Measurements from ENCODE around the gene TPM3.
A peak's percentile ranks its signal among the peaks of the same experiment; 100 is the strongest.

TPM3 gene

GRCh38 chr1:154158307-154159125, 33.4 kb downstream of the TPM3 start:
- Histone ChIP-seq H3K18ac (ENCODE audit: low read length) (no peak overlapping the region), H3K27me3 (ENCODE audit: insufficient read depth, low read length) (no peaks in the 10 kb centered on the region), H3K4me1 (ENCODE audit: control insufficient read depth in 1 of 2, insufficient read depth in 2 of 2, low read length in 2 of 2) (no peaks in the 10 kb centered on the region), H3K4me2 (ENCODE audit: low read length) (no peak overlapping the region), H2BK5ac (ENCODE audit: low read depth, low read length, poor library complexity) (no peak overlapping the region), H3K4ac (ENCODE audit: low read depth, low read length) (no peak overlapping the region), H3K9me3 (ENCODE audit: insufficient read depth, low read depth, low read length) (no peaks in the 10 kb centered on the region), H3K23ac (ENCODE audit: low read length) (no peak overlapping the region), H2AFZ (ENCODE audit: insufficient read depth, low read length, poor library complexity) (no peak overlapping the region), H3K14ac (ENCODE audit: low read length) (no peak overlapping the region), H3K4me3 (ENCODE audit: low read depth, low read length) (no peak overlapping the region), H3K9ac (ENCODE audit: low read length) (no peak overlapping the region), H3K79me2 (ENCODE audit: control insufficient read depth, insufficient read depth, low read length, poor library complexity) (no peaks in the 10 kb centered on the region), H4K91ac (ENCODE audit: low read depth, low read length) (no peak overlapping the region), H3K36me3 (ENCODE audit: control insufficient read depth in 1 of 2, insufficient read depth in 2 of 2, low read length in 2 of 2) (peaks cover 12 to 38% of the 10 kb centered on the region in 2 experiments), H2AK5ac (ENCODE audit: low read length) (no peak overlapping the region), H4K8ac (ENCODE audit: low read depth, low read length) (no peak overlapping the region), H3K79me1 (ENCODE audit: low read length) (no peaks in the 10 kb centered on the region), H3K27ac (ENCODE audit: low read depth, low read length) (no peak overlapping the region), H2BK12ac (ENCODE audit: low read length) (peak overlapping the region; percentile 42), H2BK120ac (ENCODE audit: insufficient read depth, low read length, poor library complexity) (no peak overlapping the region), H4K12ac (ENCODE audit: low read depth, low read length) (no peak overlapping the region)
- no CpG with 5 or more reads among the region's 8 CpGs for WGBS (ENCODE audit: extremely low coverage, insufficient coverage, insufficient read length)
- DNase-seq = no peak

- Histone ChIP-seq H3K79me2 (ENCODE audit: control insufficient read depth, insufficient read depth, low read length, poor library complexity) (no peaks in the 10 kb centered on the region), H3K4me1 (ENCODE audit: control insufficient read depth in 1 of 2, insufficient read depth in 2 of 2, low read length in 2 of 2) (no peaks in the 10 kb centered on the region), H3K9me3 (ENCODE audit: insufficient read depth, low read depth, low read length) (no peaks in the 10 kb centered on the region), H3K18ac (ENCODE audit: low read length) (no peak overlapping the region), H2AFZ (ENCODE audit: insufficient read depth, low read length, poor library complexity) (no peak overlapping the region), H2AK5ac (ENCODE audit: low read length) (no peak overlapping the region), H3K79me1 (ENCODE audit: low read length) (no peaks in the 10 kb centered on the region), H4K12ac (ENCODE audit: low read depth, low read length) (no peak overlapping the region), H3K27ac (ENCODE audit: low read depth, low read length) (no peak overlapping the region), H2BK5ac (ENCODE audit: low read depth, low read length, poor library complexity) (no peak overlapping the region), H3K14ac (ENCODE audit: low read length) (no peak overlapping the region), H4K91ac (ENCODE audit: low read depth, low read length) (no peak overlapping the region), H3K36me3 (ENCODE audit: control insufficient read depth in 1 of 2, insufficient read depth in 2 of 2, low read length in 2 of 2) (peaks cover 12 to 37% of the 10 kb centered on the region in 2 experiments), H3K23ac (ENCODE audit: low read length) (no peak overlapping the region), H3K4me2 (ENCODE audit: low read length) (no peak overlapping the region), H2BK12ac (ENCODE audit: low read length) (no peak overlapping the region), H3K4me3 (ENCODE audit: low read depth, low read length) (no peak overlapping the region), H2BK120ac (ENCODE audit: insufficient read depth, low read length, poor library complexity) (no peak overlapping the region), H3K9ac (ENCODE audit: low read length) (no peak overlapping the region), H4K8ac (ENCODE audit: low read depth, low read length) (no peak overlapping the region), H3K4ac (ENCODE audit: low read depth, low read length) (no peak overlapping the region), H3K27me3 (ENCODE audit: insufficient read depth, low read length) (no peaks in the 10 kb centered on the region)
- no CpG with 5 or more reads among the region's 7 CpGs for WGBS (ENCODE audit: extremely low coverage, insufficient coverage, insufficient read length)
- DNase-seq = peak; percentile 35 to 41
These were observed 34.2 kb downstream of the TPM3 start for GRCh38 chr1:154157520-154158306.

GRCh38 chr1:154155251-154155650, 36.6 kb downstream of the TPM3 start:
- WGBS (ENCODE audit: extremely low coverage, insufficient coverage, insufficient read length) = 100% methylated on average over 2 of the region's 9 CpGs
- Histone ChIP-seq H4K91ac (ENCODE audit: low read depth, low read length) (no peak overlapping the region), H3K18ac (ENCODE audit: low read length) (no peak overlapping the region), H3K79me2 (ENCODE audit: control insufficient read depth, insufficient read depth, low read length, poor library complexity) (no peaks in the 10 kb centered on the region), H3K23ac (ENCODE audit: low read length) (no peak overlapping the region), H3K4me1 (ENCODE audit: control insufficient read depth in 1 of 2, insufficient read depth in 2 of 2, low read length in 2 of 2) (no peaks in the 10 kb centered on the region), H2AFZ (ENCODE audit: insufficient read depth, low read length, poor library complexity) (no peak overlapping the region), H3K14ac (ENCODE audit: low read length) (no peak overlapping the region), H4K8ac (ENCODE audit: low read depth, low read length) (no peak overlapping the region), H4K12ac (ENCODE audit: low read depth, low read length) (no peak overlapping the region), H3K9ac (ENCODE audit: low read length) (no peak overlapping the region), H3K4ac (ENCODE audit: low read depth, low read length) (no peak overlapping the region), H3K9me3 (ENCODE audit: insufficient read depth, low read depth, low read length) (no peaks in the 10 kb centered on the region), H2BK5ac (ENCODE audit: low read depth, low read length, poor library complexity) (no peak overlapping the region), H2BK12ac (ENCODE audit: low read length) (no peak overlapping the region), H2AK5ac (ENCODE audit: low read length) (no peak overlapping the region), H3K79me1 (ENCODE audit: low read length) (no peaks in the 10 kb centered on the region), H3K4me3 (ENCODE audit: low read depth, low read length) (no peak overlapping the region), H3K4me2 (ENCODE audit: low read length) (no peak overlapping the region), H3K27me3 (ENCODE audit: insufficient read depth, low read length) (no peaks in the 10 kb centered on the region), H3K36me3 (ENCODE audit: control insufficient read depth in 1 of 2, insufficient read depth in 2 of 2, low read length in 2 of 2) (peaks cover 6 to 23% of the 10 kb centered on the region in 2 experiments), H2BK120ac (ENCODE audit: insufficient read depth, low read length, poor library complexity) (no peak overlapping the region), H3K27ac (ENCODE audit: low read depth, low read length) (no peak overlapping the region)
- DNase-seq = no peak

- H4K91ac ChIP-seq (ENCODE audit: low read depth, low read length) = no peak within 1 kb of the TSS
These were observed 37.2 kb downstream of the TPM3 start, which contains the start of gene NUP210L for GRCh38 chr1:154154534-154155191. Gene NUP210L (minus strand): TSS chr1:154155073.

More at GRCh38 chr1:154154534-154155191, 37.2 kb downstream of the TPM3 start, which contains the start of gene NUP210L:
- no peak within 1 kb of the TSS for H3K27ac ChIP-seq (ENCODE audit: low read depth, low read length)
- DNase-seq = peak; percentile 15 to 38
- H2BK5ac ChIP-seq (ENCODE audit: low read depth, low read length, poor library complexity) = no peak within 1 kb of the TSS
- peaks cover 6 to 20% of the 10 kb centered on the region in 2 experiments for H3K36me3 ChIP-seq (ENCODE audit: control insufficient read depth in 1 of 2, insufficient read depth in 2 of 2, low read length in 2 of 2)
- no peak within 1 kb of the TSS for H3K14ac ChIP-seq (ENCODE audit: low read length)
- H3K79me2 ChIP-seq (ENCODE audit: control insufficient read depth, insufficient read depth, low read length, poor library complexity) = no peaks in the 10 kb centered on the region
- H3K23ac ChIP-seq (ENCODE audit: low read length) = no peak within 1 kb of the TSS
- no peak within 1 kb of the TSS for H4K12ac ChIP-seq (ENCODE audit: low read depth, low read length)
- H2BK12ac ChIP-seq (ENCODE audit: low read length) = no peak within 1 kb of the TSS
- H3K18ac ChIP-seq (ENCODE audit: low read length) = no peak within 1 kb of the TSS
- H3K4me3 ChIP-seq (ENCODE audit: low read depth, low read length) = no peak within 1 kb of the TSS
- no peak within 1 kb of the TSS for H2AFZ ChIP-seq (ENCODE audit: insufficient read depth, low read length, poor library complexity)
- H3K4ac ChIP-seq (ENCODE audit: low read depth, low read length) = no peak within 1 kb of the TSS
- H3K9ac ChIP-seq (ENCODE audit: low read length) = no peak within 1 kb of the TSS
- no peaks in the 10 kb centered on the region for H3K4me1 ChIP-seq (ENCODE audit: control insufficient read depth in 1 of 2, insufficient read depth in 2 of 2, low read length in 2 of 2)
- H2AK5ac ChIP-seq (ENCODE audit: low read length) = no peak within 1 kb of the TSS
- H4K8ac ChIP-seq (ENCODE audit: low read depth, low read length) = no peak within 1 kb of the TSS
- no peak within 1 kb of the TSS for H3K4me2 ChIP-seq (ENCODE audit: low read length)
- H3K9me3 ChIP-seq (ENCODE audit: insufficient read depth, low read depth, low read length) = no peaks in the 10 kb centered on the region
- no CpG with 5 or more reads among the region's 29 CpGs for WGBS (ENCODE audit: extremely low coverage, insufficient coverage, insufficient read length)
- no peak within 1 kb of the TSS for H2BK120ac ChIP-seq (ENCODE audit: insufficient read depth, low read length, poor library complexity)
- no peaks in the 10 kb centered on the region for H3K27me3 ChIP-seq (ENCODE audit: insufficient read depth, low read length)
- no peaks in the 10 kb centered on the region for H3K79me1 ChIP-seq (ENCODE audit: low read length)
